ENCODE results near the gene WARS2. TPM values are rescaled to one million over a fixed set of nuclear protein-coding genes. Genes with fewer than 3 reads are reported as not detected.
A peak's percentile ranks its signal among the peaks of the same experiment; 100 is the strongest.

WARS2 gene
- total RNA-seq, 1 donor from 2014 or later = 9.5 TPM

GRCh38 chr1:119007670-119008482, 132.6 kb downstream of the WARS2 start:
- Histone ChIP-seq H3K4me1 (peaks cover 30% of the 10 kb centered on the region), H3K27me3 (ENCODE audit: low read depth) (peaks cover 78% of the 10 kb centered on the region), H3K36me3 (no peaks in the 10 kb centered on the region), H3K27ac (replicated peaks) (no peak overlapping the region), H3K9me3 (replicated peaks) (no peaks in the 10 kb centered on the region), H3K4me3 (peak overlapping the region; percentile 61)
- no peak for DNase-seq
- TF ChIP-seq CTCF (IDR thresholded peaks at IDR 0.05; ENCODE audit: borderline replicate concordance) = no peak
- intact Hi-C loops (cut with micrococcal nuclease) = no loop called here

GRCh38 chr1:119007339-119007669, 133.1 kb downstream of the WARS2 start:
- no peaks in the 10 kb centered on the region for H3K9me3 ChIP-seq (replicated peaks)
- no peak for DNase-seq
- TF ChIP-seq CTCF (IDR thresholded peaks at IDR 0.05; ENCODE audit: borderline replicate concordance) = no peak
- H3K4me3 ChIP-seq = peak overlapping the region; percentile 61
- H3K36me3 ChIP-seq = no peaks in the 10 kb centered on the region
- no peak overlapping the region for H3K27ac ChIP-seq (replicated peaks)
- peaks cover 30% of the 10 kb centered on the region for H3K4me1 ChIP-seq
- intact Hi-C loops (cut with micrococcal nuclease) = no loop called here
- H3K27me3 ChIP-seq (ENCODE audit: low read depth) = peaks cover 83% of the 10 kb centered on the region

GRCh38 chr1:119006406-119007279, 133.8 kb downstream of the WARS2 start:
- intact Hi-C loops (cut with micrococcal nuclease) = no loop called here
- Histone ChIP-seq H3K4me3 (peak overlapping the region; percentile 25), H3K27ac (replicated peaks) (no peak overlapping the region), H3K27me3 (ENCODE audit: low read depth) (peaks cover 89% of the 10 kb centered on the region), H3K9me3 (replicated peaks) (no peaks in the 10 kb centered on the region), H3K36me3 (no peaks in the 10 kb centered on the region), H3K4me1 (peaks cover 31% of the 10 kb centered on the region)
- TF ChIP-seq CTCF (IDR thresholded peaks at IDR 0.05; ENCODE audit: borderline replicate concordance) = no peak
- no peak for DNase-seq

- TF ChIP-seq CTCF (IDR thresholded peaks at IDR 0.05; ENCODE audit: borderline replicate concordance) = no peak
- Histone ChIP-seq H3K4me1 (peaks cover 39% of the 10 kb centered on the region), H3K9me3 (replicated peaks) (no peaks in the 10 kb centered on the region), H3K36me3 (no peaks in the 10 kb centered on the region), H3K27ac (replicated peaks) (no peak overlapping the region), H3K27me3 (ENCODE audit: low read depth) (peaks cover 97% of the 10 kb centered on the region), H3K4me3 (no peak overlapping the region)
- intact Hi-C loops (cut with micrococcal nuclease) = no loop called here
- no peak for DNase-seq
Measured at GRCh38 chr1:119005724-119006405, 134.6 kb downstream of the WARS2 start.

GRCh38 chr1:119004781-119005180, 135.7 kb downstream of the WARS2 start:
- Histone ChIP-seq H3K4me1 (peaks cover 48% of the 10 kb centered on the region), H3K9me3 (replicated peaks) (no peaks in the 10 kb centered on the region), H3K4me3 (no peak overlapping the region), H3K36me3 (no peaks in the 10 kb centered on the region), H3K27ac (replicated peaks) (no peak overlapping the region), H3K27me3 (ENCODE audit: low read depth) (peaks cover 99% of the 10 kb centered on the region)
- TF ChIP-seq CTCF (IDR thresholded peaks at IDR 0.05; ENCODE audit: borderline replicate concordance) = no peak
- DNase-seq = no peak
- intact Hi-C loops (cut with micrococcal nuclease) = no loop called here
